ENCODE measurements around the gene FSD1L. TPM values are rescaled to one million over a fixed set of nuclear protein-coding genes. Genes with fewer than 3 reads are reported as not detected.

Gene FSD1L
- total RNA-seq: 4.3 and 8.8 TPM in 2 replicates
- 10.1 and 11.9 TPM in 2 replicates for polyA plus RNA-seq

DNA sequence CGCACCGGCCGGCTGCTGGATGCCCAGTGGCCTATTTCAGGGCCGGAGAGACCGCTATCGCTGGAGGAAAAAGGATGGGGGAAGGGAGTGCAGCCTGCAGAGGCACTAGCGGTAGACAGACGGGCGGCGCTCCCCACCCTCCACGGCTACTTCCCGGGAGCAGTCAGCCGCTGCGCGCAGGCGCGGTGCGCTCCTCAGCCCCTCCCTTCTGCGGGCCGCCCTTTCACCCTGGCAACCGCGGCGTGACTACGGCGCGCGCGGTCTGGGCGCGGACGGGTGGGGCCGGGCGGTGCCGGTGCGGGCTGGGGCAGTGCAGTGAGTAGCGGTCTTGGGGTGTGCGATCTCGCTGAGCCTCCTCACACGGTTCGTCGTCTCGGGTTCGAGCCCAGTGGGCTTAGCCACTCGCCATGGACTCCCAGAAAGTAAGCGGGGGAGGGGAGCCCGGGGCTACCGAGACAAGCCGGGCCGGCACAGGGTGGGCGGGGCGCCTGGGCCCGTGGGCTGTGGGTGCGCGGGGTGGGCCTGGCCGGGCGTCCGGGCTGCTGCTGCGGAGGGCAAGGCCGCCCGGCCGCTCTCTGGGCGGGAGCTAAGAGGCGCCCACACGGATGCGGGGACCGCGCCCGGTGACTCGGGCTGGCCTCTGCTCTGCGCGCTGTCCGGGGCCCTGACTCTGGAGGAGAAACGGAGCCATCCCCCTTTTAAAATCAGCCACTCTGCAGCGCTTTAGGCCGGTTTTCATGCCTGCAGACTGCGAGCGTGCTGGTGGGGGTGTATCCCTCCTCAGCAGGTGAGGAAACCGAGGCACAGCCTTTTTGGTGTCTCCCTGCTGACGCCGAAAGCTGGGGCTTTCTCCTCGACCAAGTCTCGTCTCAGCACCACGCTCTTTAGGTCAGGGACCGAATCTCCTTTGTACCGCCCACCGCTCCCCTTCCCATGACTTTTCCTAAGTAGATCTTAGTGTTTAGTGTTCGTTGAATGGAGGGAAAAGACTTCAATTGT, at the start of gene FSD1L:
Gene FSD1L (plus strand): TSS at position 221 of the 999 bp plus-strand sequence. CDS start 187 bp downstream, at position 408.
- Histone ChIP-seq H3K4me3 (peak within 1 kb of the TSS; percentile 63), H3K27me3 (no peaks in the 10 kb centered on the region), H3K27ac (peak within 1 kb of the TSS; percentile 89), H3K4me1 (ENCODE audit: low read depth) (peaks cover 18% of the 10 kb centered on the region), H3K9me3 (ENCODE audit: low read depth) (no peaks in the 10 kb centered on the region), H3K36me3 (no peaks in the 10 kb centered on the region)
- TF ChIP-seq, protein P1, sequence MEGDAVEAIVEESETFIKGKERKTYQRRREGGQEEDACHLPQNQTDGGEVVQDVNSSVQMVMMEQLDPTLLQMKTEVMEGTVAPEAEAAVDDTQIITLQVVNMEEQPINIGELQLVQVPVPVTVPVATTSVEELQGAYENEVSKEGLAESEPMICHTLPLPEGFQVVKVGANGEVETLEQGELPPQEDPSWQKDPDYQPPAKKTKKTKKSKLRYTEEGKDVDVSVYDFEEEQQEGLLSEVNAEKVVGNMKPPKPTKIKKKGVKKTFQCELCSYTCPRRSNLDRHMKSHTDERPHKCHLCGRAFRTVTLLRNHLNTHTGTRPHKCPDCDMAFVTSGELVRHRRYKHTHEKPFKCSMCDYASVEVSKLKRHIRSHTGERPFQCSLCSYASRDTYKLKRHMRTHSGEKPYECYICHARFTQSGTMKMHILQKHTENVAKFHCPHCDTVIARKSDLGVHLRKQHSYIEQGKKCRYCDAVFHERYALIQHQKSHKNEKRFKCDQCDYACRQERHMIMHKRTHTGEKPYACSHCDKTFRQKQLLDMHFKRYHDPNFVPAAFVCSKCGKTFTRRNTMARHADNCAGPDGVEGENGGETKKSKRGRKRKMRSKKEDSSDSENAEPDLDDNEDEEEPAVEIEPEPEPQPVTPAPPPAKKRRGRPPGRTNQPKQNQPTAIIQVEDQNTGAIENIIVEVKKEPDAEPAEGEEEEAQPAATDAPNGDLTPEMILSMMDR (IDR thresholded peaks at IDR 0.05; ENCODE audit: low read depth, low read length): peak; percentile 45
- DNase-seq (ENCODE audit: low read depth in 1 of 2, low spot score in 1 of 2): peak; percentile 96 to 97

DNA sequence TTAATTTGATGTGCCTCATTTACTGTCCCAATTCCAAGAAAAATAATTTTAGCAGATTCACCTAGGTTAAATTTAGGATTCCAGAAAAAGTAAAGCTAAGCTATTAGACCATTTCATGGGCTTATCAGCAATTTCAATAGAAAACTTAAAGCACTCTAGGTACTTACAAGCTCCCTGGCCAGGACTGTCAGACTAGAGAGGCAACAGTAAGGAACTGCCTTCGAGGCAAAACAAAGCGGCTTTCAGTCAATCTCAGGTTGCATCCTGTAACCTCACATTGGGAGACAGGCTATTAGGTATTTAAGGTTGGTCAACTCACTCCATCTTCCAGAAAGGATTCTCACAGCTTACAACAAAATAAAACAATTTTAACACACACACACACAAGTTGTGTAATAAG, 48.7 kb upstream of the FSD1L start:
- Histone ChIP-seq H3K27me3 (no peaks in the 10 kb centered on the region), H3K4me1 (ENCODE audit: low read depth) (peaks cover 48% of the 10 kb centered on the region), H3K36me3 (no peaks in the 10 kb centered on the region), H3K4me3 (no peak overlapping the region), H3K9me3 (ENCODE audit: low read depth) (no peaks in the 10 kb centered on the region), H3K27ac (peak overlapping the region; percentile 86)
- TF ChIP-seq, protein P1 (IDR thresholded peaks at IDR 0.05; ENCODE audit: low read depth, low read length): no peak
- DNase-seq (ENCODE audit: low read depth in 1 of 2, low spot score in 1 of 2): peak in 1 of 2 donors; percentile 63

DNA sequence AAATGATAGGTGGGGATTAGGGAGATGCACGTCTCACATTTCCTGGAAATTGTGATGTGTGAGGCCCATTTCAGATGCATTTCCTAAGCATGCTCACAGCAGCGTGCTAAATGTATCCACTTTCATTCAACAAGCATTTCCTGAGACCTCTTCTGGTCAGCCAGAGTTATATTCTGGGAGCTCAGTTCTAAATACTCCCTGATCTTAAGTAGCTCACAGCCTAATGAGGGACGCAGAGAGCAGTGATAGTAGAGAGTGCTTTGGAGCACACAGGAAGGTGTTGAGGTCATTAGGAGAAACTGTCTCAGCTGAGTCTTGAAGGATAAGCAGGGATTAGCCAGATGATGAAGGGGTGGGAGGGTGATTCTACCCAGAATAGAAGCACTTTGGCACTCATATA, 46.2 kb upstream of the FSD1L start:
- Histone ChIP-seq H3K27me3 (no peaks in the 10 kb centered on the region), H3K36me3 (no peaks in the 10 kb centered on the region), H3K27ac (peak overlapping the region; percentile 81), H3K4me3 (no peak overlapping the region), H3K4me1 (ENCODE audit: low read depth) (peaks cover 56% of the 10 kb centered on the region), H3K9me3 (ENCODE audit: low read depth) (no peaks in the 10 kb centered on the region)
- TF ChIP-seq, protein P1 (IDR thresholded peaks at IDR 0.05; ENCODE audit: low read depth, low read length): peak; percentile 31
- peak; percentile 62 to 67 for DNase-seq (ENCODE audit: low read depth in 1 of 2, low spot score in 1 of 2)

DNA sequence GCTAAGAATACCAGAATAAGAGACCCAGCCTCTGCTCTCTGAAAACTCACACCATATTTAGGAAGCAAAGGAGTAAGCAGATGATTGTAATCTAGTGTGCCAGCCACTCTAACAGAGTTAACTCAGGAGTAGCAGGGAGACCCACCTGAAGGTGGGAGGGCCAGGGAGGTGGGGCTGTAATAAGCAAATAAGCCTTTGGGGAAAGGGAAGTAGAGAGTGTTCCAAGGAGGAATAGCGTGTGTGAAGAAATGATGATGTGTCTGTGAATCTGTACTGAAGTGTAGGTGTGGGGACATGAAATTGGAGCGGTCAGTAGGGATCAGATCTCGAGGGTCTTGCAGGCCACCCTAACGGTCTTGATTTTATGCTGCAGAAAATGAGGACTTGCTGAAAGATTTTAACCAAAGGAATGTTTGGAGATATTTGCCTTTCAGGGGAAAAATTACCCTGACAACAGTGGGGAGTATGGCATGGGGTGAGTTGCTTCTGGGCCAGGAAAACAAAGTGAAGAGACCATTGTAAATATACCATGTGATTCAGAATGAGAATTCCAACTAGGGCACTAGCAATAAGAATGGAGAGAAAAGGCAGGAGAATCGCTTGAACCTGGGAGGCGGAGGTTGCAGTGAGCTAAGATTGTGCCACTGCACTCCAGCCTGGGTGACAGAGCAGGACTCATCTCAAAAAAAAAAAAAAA, 44.1 kb upstream of the FSD1L start:
- H3K27ac ChIP-seq: peak overlapping the region; percentile 64
- no peaks in the 10 kb centered on the region for H3K27me3 ChIP-seq
- H3K4me1 ChIP-seq (ENCODE audit: low read depth): peaks cover 47% of the 10 kb centered on the region
- H3K4me3 ChIP-seq: no peak overlapping the region
- no peaks in the 10 kb centered on the region for H3K9me3 ChIP-seq (ENCODE audit: low read depth)
- no peak for DNase-seq (ENCODE audit: low read depth in 1 of 2, low spot score in 1 of 2)
- no peaks in the 10 kb centered on the region for H3K36me3 ChIP-seq
- TF ChIP-seq, protein P1 (IDR thresholded peaks at IDR 0.05; ENCODE audit: low read depth, low read length): no peak

DNA sequence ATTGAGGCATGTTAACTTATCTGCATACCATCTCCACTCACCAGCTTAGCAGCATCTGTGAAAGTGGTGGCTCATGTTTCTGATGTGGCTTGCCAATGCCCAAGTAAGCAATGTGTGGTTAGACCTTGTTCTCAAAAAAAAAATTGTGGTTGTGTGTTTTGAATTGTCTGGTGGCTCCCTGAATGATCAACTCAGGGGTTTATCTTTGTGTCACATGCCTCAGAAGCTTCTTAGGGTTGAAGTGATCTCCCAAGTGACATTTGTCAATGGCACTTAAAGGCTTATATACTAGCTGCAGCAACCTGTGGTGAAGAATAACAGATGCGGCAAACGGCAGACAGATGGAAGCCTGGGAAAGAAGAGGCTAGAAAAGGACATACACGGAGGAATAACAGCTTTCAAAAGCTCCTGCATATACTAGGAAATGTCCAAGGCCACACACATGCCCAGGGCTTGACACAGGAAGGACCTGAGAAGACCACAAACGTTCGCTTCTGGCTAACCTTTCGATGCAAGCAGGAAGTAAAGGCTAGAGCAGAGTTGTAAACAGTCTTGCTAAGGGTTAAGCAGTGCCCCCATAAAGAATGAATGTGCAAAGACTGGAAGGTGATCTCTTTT, 42.2 kb upstream of the FSD1L start:
- H3K9me3 ChIP-seq (ENCODE audit: low read depth): no peaks in the 10 kb centered on the region
- H3K36me3 ChIP-seq: no peaks in the 10 kb centered on the region
- H3K4me3 ChIP-seq: no peak overlapping the region
- no peak for DNase-seq (ENCODE audit: low read depth in 1 of 2, low spot score in 1 of 2)
- H3K27ac ChIP-seq: peak overlapping the region; percentile 83
- TF ChIP-seq, protein P1 (IDR thresholded peaks at IDR 0.05; ENCODE audit: low read depth, low read length): no peak
- peaks cover 37% of the 10 kb centered on the region for H3K4me1 ChIP-seq (ENCODE audit: low read depth)
- H3K27me3 ChIP-seq: no peaks in the 10 kb centered on the region

Measured in cardiac muscle cell (in vitro differentiated cells and primary cell).